WTC11 (cell line): Measurements from ENCODE around the gene CS. TPM values are rescaled to one million over a fixed set of nuclear protein-coding genes. Genes with fewer than 3 reads are reported as not detected.

Source experiments
- AFF4 ChIP-seq: sonication (generic); formaldehyde crosslinking; IDR thresholded peaks from 2 replicates; pipeline ENCODE4 v1.8.1; 2023; ENCODE audit warnings: mild to moderate bottlenecking, missing genetic modification reagents, borderline replicate concordance
- ARID4B ChIP-seq: sonication (generic); formaldehyde crosslinking; IDR thresholded peaks from 2 replicates; pipeline ENCODE4 v1.8.0; 2023; ENCODE audit warnings: missing genetic modification reagents, mild to moderate bottlenecking, borderline replicate concordance
- CREM ChIP-seq: sonication (generic); formaldehyde crosslinking; IDR thresholded peaks from 2 replicates; pipeline ENCODE4 v1.8.1; 2022; ENCODE audit warnings: mild to moderate bottlenecking, missing genetic modification reagents, moderate library complexity
- FOXJ3 ChIP-seq: sonication (generic); formaldehyde crosslinking; IDR thresholded peaks from 2 replicates; pipeline ENCODE4 v1.9.0; 2021; ENCODE audit warnings: missing genetic modification reagents, mild to moderate bottlenecking, borderline replicate concordance
- FOXK1 ChIP-seq: sonication (generic); formaldehyde crosslinking; IDR thresholded peaks from 2 replicates; pipeline ENCODE4 v1.8.0; 2022; ENCODE audit warnings: mild to moderate bottlenecking, moderate library complexity, missing genetic modification reagents
- FOXP4 ChIP-seq: sonication (generic); formaldehyde crosslinking; IDR thresholded peaks from 2 replicates; pipeline ENCODE4 v1.8.0; 2022; ENCODE audit warnings: mild to moderate bottlenecking, missing genetic modification reagents
- GABPB1 ChIP-seq: sonication (generic); formaldehyde crosslinking; IDR thresholded peaks from 2 replicates; pipeline ENCODE4 v1.8.1; 2023; ENCODE audit warnings: mild to moderate bottlenecking, missing genetic modification reagents
- GTF2I ChIP-seq: fragments of 250-450 bp; sonication (Bioruptor Pico); conservative IDR thresholded peaks from 2 replicates; pipeline ENCODE4 v1.4.0; 2021; ENCODE audit warnings: mild to moderate bottlenecking
- HMGA2 ChIP-seq: fragments of 250-450 bp; sonication (Bioruptor Pico); IDR thresholded peaks from 2 replicates; pipeline ENCODE4 v1.4.0; 2021; ENCODE audit warnings: mild to moderate bottlenecking, moderate library complexity
- JAZF1 ChIP-seq: fragments of 250-450 bp; sonication (Bioruptor Pico); IDR thresholded peaks from 2 replicates; pipeline ENCODE4 v1.9.0; 2021; ENCODE audit warnings: moderate library complexity, mild to moderate bottlenecking, inconsistent platforms
- JUN ChIP-seq: sonication (generic); formaldehyde crosslinking; IDR thresholded peaks from 2 replicates; pipeline ENCODE4 v1.8.0; 2023; ENCODE audit warnings: mild to moderate bottlenecking, missing genetic modification reagents
- KAT7 ChIP-seq: sonication (generic); formaldehyde crosslinking; IDR thresholded peaks from 2 replicates; pipeline ENCODE4 v1.8.1; 2023; ENCODE audit warnings: missing genetic modification reagents, mild to moderate bottlenecking, borderline replicate concordance
- MAX ChIP-seq: sonication (generic); formaldehyde crosslinking; IDR thresholded peaks from 2 replicates; pipeline ENCODE4 v1.8.0; 2022; ENCODE audit warnings: mild to moderate bottlenecking, missing genetic modification reagents
- MXD4 ChIP-seq: fragments of 250-450 bp; sonication (Bioruptor Pico); IDR thresholded peaks from 2 replicates; pipeline ENCODE4 v1.8.0; 2021; ENCODE audit warnings: mild to moderate bottlenecking, moderate library complexity, borderline replicate concordance
- MYBL2 ChIP-seq: sonication (generic); formaldehyde crosslinking; IDR thresholded peaks from 2 replicates; pipeline ENCODE4 v1.8.1; 2023; ENCODE audit warnings: mild to moderate bottlenecking, moderate library complexity, missing genetic modification reagents
- NFE2L1 ChIP-seq: sonication (generic); formaldehyde crosslinking; IDR thresholded peaks from 2 replicates; pipeline ENCODE4 v1.8.1; 2023; ENCODE audit warnings: missing genetic modification reagents
- NR1H2 ChIP-seq: sonication (generic); formaldehyde crosslinking; IDR thresholded peaks from 2 replicates; pipeline ENCODE4 v1.9.0; 2021; ENCODE audit warnings: mild to moderate bottlenecking, moderate library complexity, missing genetic modification reagents
- NR3C1 ChIP-seq: sonication (generic); formaldehyde crosslinking; conservative IDR thresholded peaks from 2 replicates; pipeline ENCODE4 v1.8.1; 2023; ENCODE audit warnings: low read depth, mild to moderate bottlenecking, missing genetic modification reagents
- RORB ChIP-seq: fragments of 250-450 bp; sonication (Bioruptor Pico); IDR thresholded peaks from 2 replicates; pipeline ENCODE4 v1.9.0; 2021; ENCODE audit warnings: mild to moderate bottlenecking
- STAT6 ChIP-seq: sonication (generic); formaldehyde crosslinking; conservative IDR thresholded peaks from 2 replicates; pipeline ENCODE4 v1.8.1; 2023; ENCODE audit warnings: mild to moderate bottlenecking, low read depth, missing genetic modification reagents, moderate library complexity
- TCF7 ChIP-seq: sonication (generic); formaldehyde crosslinking; IDR thresholded peaks from 2 replicates; pipeline ENCODE4 v1.8.0; 2022; ENCODE audit warnings: mild to moderate bottlenecking, low read depth, missing genetic modification reagents, moderate library complexity
- USF1 ChIP-seq: sonication (generic); formaldehyde crosslinking; IDR thresholded peaks from 2 replicates; pipeline ENCODE4 v1.8.0; 2022; ENCODE audit warnings: mild to moderate bottlenecking, missing genetic modification reagents
- ZBTB21 ChIP-seq: sonication (generic); formaldehyde crosslinking; IDR thresholded peaks from 2 replicates; pipeline ENCODE4 v1.8.1; 2023; ENCODE audit warnings: mild to moderate bottlenecking, missing genetic modification reagents, borderline replicate concordance
- ZNF317 ChIP-seq: sonication (generic); formaldehyde crosslinking; IDR thresholded peaks from 2 replicates; pipeline ENCODE4 v1.8.1; 2023; ENCODE audit warnings: low read depth, mild to moderate bottlenecking, moderate library complexity, missing genetic modification reagents, borderline replicate concordance
- total RNA-seq: library from RNA; stranded (reverse); gene quantifications from 3 replicates; pipeline ENCODE4 v1.2.3, GENCODE V29; 2021

CS gene
- total RNA-seq, 1 experiment from 2014 or later: 275 TPM

GRCh38 chr12:56315622-56316473 lies 15.7 kb upstream of the CS start, which contains the start of gene CNPY2 (continued):
- peak; percentile 94; the same call in 1 of the 2 replicates for TF ChIP-seq ARID4B (CRISPR knock-in tag)
- TF ChIP-seq AFF4: no peak
- TF ChIP-seq NR1H2: no peak; the same call in 1 of the 2 replicates
- no peak for TF ChIP-seq HMGA2 (CRISPR knock-in tag)
- no peak for TF ChIP-seq NR3C1 (CRISPR knock-in tag)
- no peak for TF ChIP-seq TCF7 (CRISPR knock-in tag)
- TF ChIP-seq FOXP4 (CRISPR knock-in tag): peak; percentile 31; the same call in 1 of the 2 replicates
- peak; percentile 71 for TF ChIP-seq CREM (CRISPR knock-in tag)
- peak; percentile 64 for TF ChIP-seq GABPB1 (CRISPR knock-in tag)
- TF ChIP-seq MYBL2 (CRISPR knock-in tag): peak; percentile 70
- TF ChIP-seq KAT7 (CRISPR knock-in tag): no peak
- peak; percentile 92 for TF ChIP-seq MAX (CRISPR knock-in tag)
- peak; percentile 90 for TF ChIP-seq USF1 (CRISPR knock-in tag)
- TF ChIP-seq ZBTB21 (CRISPR knock-in tag): no peak
- peak; percentile 11; the same call in 1 of the 2 replicates for TF ChIP-seq NFE2L1 (CRISPR knock-in tag)
- TF ChIP-seq ZNF317 (CRISPR knock-in tag): no peak
- no peak for TF ChIP-seq GTF2I (CRISPR knock-in tag)
- TF ChIP-seq FOXK1 (CRISPR knock-in tag): peak; percentile 78
- TF ChIP-seq JUN (CRISPR knock-in tag): no peak
- no peak for TF ChIP-seq STAT6
- no peak for TF ChIP-seq RORB (CRISPR knock-in tag)
- TF ChIP-seq FOXJ3: no peak
- TF ChIP-seq MXD4 (CRISPR knock-in tag): no peak
- no peak for TF ChIP-seq JAZF1 (CRISPR knock-in tag)
